TTC549 (cell line): ENCODE results near the gene RPP30.

Source experiments
- FAIRE-seq: peaks from 2 replicates; lab custom pipeline; 2012; peaks lifted over from hg19 to GRCh38; lab: Jason Lieb, UNC

Gene RPP30

GRCh38 chr10:90871766-90872647 is at the start of gene RPP30:
RPP30 (plus strand) TSS chr10:90871974; CDS start chr10:90871987, 13 bp downstream.
- FAIRE-seq: no peak

GRCh38 chr10:90822508-90822907 is 49.3 kb upstream of the RPP30 start:
- FAIRE-seq: no peak

DNA sequence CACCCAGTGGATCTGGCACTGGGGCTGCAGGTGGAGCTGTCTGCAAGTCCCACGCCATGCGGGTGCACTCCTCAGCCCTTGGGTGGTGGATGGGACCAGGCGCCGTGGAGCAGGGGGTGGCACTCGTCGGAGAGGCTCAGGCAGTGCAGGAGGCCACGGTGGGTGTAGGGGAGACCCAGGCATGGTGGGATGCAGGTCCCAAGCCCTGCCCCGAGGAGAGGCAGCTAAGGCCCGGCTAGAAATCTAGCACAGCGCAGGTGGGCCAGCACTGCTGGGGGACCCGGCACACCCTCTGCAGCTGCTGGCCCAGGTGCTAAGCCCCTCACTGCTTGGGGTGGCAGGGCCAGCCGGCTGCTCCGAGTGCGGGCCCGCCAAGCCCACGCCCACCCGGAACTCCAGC is 39.7 kb upstream of the RPP30 start:
- FAIRE-seq: no peak

GRCh38 chr10:90834326-90834725 is 37.4 kb upstream of the RPP30 start:
- no peak for FAIRE-seq

GRCh38 chr10:90837486-90837885 is 34.3 kb upstream of the RPP30 start:
- no peak for FAIRE-seq

- no peak for FAIRE-seq
Observed at GRCh38 chr10:90842725-90843124, 29.0 kb upstream of the RPP30 start.

DNA sequence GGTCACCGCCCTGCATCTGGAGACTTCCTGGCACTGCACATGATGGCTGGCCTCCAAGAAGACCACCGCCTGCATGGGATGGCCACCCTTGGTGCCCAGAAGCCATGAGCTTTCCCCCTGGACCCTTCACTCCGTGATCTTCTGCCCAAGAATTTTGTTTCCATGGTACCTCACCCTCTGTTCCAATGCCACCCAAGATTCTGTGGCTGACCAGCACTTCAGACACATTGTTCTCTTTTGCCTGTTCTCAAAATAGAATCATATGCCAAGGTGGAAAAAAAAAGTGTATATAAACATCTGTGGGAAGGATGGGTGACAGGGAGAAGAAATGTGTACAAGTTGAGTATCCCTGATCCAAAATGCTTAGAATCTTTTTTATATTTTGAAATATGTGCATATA is 26.0 kb upstream of the RPP30 start:
- FAIRE-seq: no peak

GRCh38 chr10:90846746-90847145 is 25.0 kb upstream of the RPP30 start:
- no peak for FAIRE-seq

GRCh38 chr10:90847436-90847835 is 24.3 kb upstream of the RPP30 start:
- no peak for FAIRE-seq

DNA sequence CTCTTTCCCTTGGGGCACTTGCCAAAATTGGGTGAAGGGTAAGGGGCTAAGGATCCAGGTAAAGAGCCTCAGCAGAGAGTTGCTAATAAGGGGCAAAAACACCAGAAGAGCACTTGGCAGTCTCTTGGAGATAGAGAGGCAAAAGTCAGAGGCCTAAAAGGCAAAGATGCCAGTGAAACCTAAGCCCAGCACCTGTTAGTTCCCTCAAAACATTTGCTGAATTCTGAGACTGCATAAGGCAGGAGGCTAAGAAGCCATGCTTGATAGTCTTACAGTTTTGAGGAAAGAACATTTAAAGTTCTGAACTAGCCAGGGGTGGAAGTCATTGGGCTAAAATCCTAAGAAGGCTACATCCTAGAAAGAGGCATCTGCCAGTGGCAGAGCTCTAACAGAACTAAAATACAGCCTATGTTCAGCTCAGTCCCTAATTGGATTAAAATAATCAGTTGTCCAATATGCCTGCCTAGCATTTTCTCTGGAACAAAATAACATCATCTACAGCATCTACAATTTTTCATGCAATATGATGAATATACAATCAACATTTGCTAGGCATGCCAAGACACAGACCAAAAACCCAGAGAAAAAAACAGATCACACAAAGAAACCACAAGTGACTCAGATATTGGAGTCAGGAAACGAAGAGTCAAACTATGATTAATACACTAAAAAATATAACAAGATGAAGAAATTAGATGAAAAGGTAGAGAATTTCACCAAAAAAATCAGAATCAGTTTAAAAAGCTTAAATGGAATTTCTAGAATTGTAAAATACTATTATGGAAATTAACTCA is 21.6 kb upstream of the RPP30 start:
- no peak for FAIRE-seq

- no peak for FAIRE-seq
Observed at GRCh38 chr10:90855126-90855525, 16.6 kb upstream of the RPP30 start.

DNA sequence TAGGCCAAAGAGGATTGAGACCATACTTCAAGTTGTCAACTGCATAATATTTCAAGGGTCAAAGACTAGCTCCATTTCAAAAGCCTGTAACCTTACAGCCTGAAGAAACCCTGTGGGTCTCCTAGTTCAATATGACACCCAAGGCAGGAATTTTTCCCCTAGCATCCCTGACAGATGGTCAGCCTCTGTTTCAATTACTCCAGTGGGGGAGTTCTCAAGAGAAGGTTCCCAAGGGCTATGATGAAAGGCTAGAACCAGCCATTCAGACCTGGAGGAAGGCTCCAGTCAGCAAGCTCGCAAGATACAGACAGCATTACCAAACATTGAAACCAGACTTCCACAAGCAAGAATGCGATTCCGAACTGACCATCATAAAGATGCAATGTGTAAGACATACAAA is 15.5 kb upstream of the RPP30 start:
- FAIRE-seq: no peak

- no peak for FAIRE-seq
Observed at GRCh38 chr10:90856964-90857634, 14.7 kb upstream of the RPP30 start.

- FAIRE-seq: no peak
Observed at GRCh38 chr10:90857635-90858460, 13.9 kb upstream of the RPP30 start, which contains the start of gene HTR7. HTR7 (minus strand) TSS chr10:90858039; CDS start chr10:90857671, 368 bp downstream.

- FAIRE-seq: no peak
Observed at GRCh38 chr10:90858461-90858968, 13.3 kb upstream of the RPP30 start.

- FAIRE-seq: no peak
Observed at GRCh38 chr10:90859321-90859751, 12.4 kb upstream of the RPP30 start.

DNA sequence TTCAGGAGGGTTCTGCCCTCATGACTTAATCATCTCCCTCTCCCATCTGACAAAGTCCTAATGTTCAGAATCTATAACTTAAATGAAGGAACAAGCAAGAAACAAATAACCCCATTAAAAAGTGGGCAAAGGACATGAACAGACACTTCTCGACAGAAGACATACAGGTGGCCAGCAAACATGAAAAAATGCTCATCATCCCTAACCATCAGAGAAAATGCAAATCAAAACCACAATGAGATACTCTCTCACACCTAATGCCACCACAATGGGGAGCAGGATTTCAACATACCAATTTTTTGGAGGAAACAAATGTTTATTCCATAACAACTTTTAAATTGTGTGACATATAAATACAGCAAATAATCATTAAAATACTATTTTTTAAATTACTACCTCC is 11.0 kb upstream of the RPP30 start:
- no peak for FAIRE-seq

GRCh38 chr10:90862908-90863514 is 8.8 kb upstream of the RPP30 start:
- peak; percentile 85 for FAIRE-seq

- no peak for FAIRE-seq
Observed at GRCh38 chr10:90865401-90865800, 6.4 kb upstream of the RPP30 start.

DNA sequence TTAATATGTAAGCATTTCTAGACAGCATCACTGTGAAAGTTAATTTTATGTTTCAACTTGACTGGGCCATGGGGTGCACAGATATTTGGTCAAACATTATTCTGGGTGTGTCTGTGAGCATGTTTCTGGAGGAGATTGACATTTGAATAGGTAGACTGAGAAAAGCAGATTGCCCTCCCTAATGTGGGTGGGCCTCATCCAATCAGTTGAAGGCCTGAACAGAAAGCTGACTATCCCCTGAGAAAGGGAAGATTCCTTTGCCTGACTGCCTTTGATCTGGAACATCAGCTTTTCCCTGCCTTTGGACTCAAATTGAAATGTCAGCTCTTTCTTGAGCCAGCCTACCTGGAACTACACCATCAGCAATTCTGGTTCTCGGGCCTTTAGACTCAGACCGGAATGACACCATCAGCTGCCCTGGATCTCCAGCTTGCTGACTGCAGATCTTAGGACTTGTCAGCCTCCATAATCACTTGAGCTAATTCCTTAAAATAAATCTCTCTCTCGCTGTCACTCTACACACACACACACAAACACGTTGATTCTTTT is 5.7 kb upstream of the RPP30 start:
- FAIRE-seq: no peak

- FAIRE-seq: peak; percentile 82
Observed at GRCh38 chr10:90871279-90871765, 452 bp upstream of the RPP30 start.
